Panc1 (cell line): ENCODE results near the gene LIMA1. TPM values are rescaled to one million over a fixed set of nuclear protein-coding genes. Genes with fewer than 3 reads are reported as not detected.

Experiments
- ATAC-seq: fragments of 200-7000 bp; cut with Tn5 transposase; 2 replicates; pipeline ENCODE4 v1.9.1; 2020; ENCODE audit warnings: mild to moderate bottlenecking, moderate library complexity
- BruUV-seq: library from RNA; stranded (reverse); fragments of 400-500 nt; replicated peaks from 2 replicates; lab custom pipeline; 2021; lab: Mats Ljungman, UMichigan
- CTCF ChIA-PET: fragments of 300-600 bp; sonication (Branson Sonifier 250); formaldehyde crosslinking; loops from one replicate; lab custom pipeline; 2022; ENCODE audit warnings: antibody characterized with exemption; lab: Charles Lee
- POLR2A ChIA-PET: fragments of 300-600 bp; sonication (Branson Sonifier 250); formaldehyde crosslinking; loops from one replicate; lab custom pipeline; 2022; ENCODE audit warnings: antibody characterized with exemption; lab: Charles Lee
- DNase-seq: peaks from one replicate; pipeline ENCODE4 v3.0.0-alpha.2; 2010; ENCODE audit warnings: low read depth, low spot score
- H3K27ac ChIP-seq: 2 replicates; pipeline ENCODE4 v1.5.1; 2011; ENCODE audit warnings: mild to moderate bottlenecking, low read length, inconsistent platforms
- H3K27me3 ChIP-seq: fragments of 200-500 bp; sonication (Bioruptor generic); 2 replicates; pipeline ENCODE4 v1.6.0; 2014; ENCODE audit warnings: low read length, inconsistent platforms; ENCODE audit not compliant: control insufficient read depth, insufficient read depth
- H3K36me3 ChIP-seq: fragments of 200-500 bp; sonication (Bioruptor generic); 2 replicates; pipeline ENCODE4 v1.5.1; 2014; ENCODE audit warnings: inconsistent platforms, mild to moderate bottlenecking, low read length, moderate library complexity; ENCODE audit not compliant: control insufficient read depth, insufficient read depth
- H3K4me1 ChIP-seq: 2 replicates; pipeline ENCODE4 v1.5.1; 2011; ENCODE audit warnings: inconsistent platforms, mild to moderate bottlenecking, low read length, moderate library complexity; ENCODE audit not compliant: control insufficient read depth, insufficient read depth
- H3K4me3 ChIP-seq, 2 experiments: 2 replicates each; pipeline ENCODE4 v1.5.1; 2011 to 2012; ENCODE audit warnings: low read depth in 2 of 2, low read length in 2 of 2, mild to moderate bottlenecking in 2 of 2, inconsistent platforms in 1 of 2, moderate library complexity in 1 of 2
- H3K9me3 ChIP-seq: fragments of 200-500 bp; sonication (Bioruptor generic); 2 replicates; pipeline ENCODE4 v1.5.1; 2014; ENCODE audit warnings: low read depth, mild to moderate bottlenecking, inconsistent platforms, low read length, moderate library complexity; ENCODE audit not compliant: control insufficient read depth, insufficient read depth
- POLR2AphosphoS5 ChIP-seq: IDR thresholded peaks from 2 replicates; pipeline ENCODE4 v1.6.1; 2012; ENCODE audit warnings: mild to moderate bottlenecking, low read depth, low read length, moderate library complexity
- SIN3A ChIP-seq: IDR thresholded peaks from 2 replicates; pipeline ENCODE4 v1.6.1; 2012; ENCODE audit warnings: low read depth, mild to moderate bottlenecking, low read length, moderate library complexity, borderline replicate concordance; ENCODE audit not compliant: insufficient read depth
- TCF7L2 ChIP-seq: IDR thresholded peaks from 2 replicates; pipeline ENCODE4 v1.6.1; 2011; ENCODE audit warnings: mild to moderate bottlenecking, low read depth, low read length, inconsistent platforms
- in situ Hi-C: cut with HindIII; loops from 2 replicates; pipeline ENCODE4 v1.10.0; 2016; ENCODE audit warnings: low sequenced_read_pairs, low pct_unique_long_range_greater_than_20kb
- intact Hi-C: fragments of 100-400 bp; cut with micrococcal nuclease; formaldehyde crosslinking; loops from one replicate; pipeline ENCODE4 v1.10.0; 2022; ENCODE audit not compliant: unreplicated experiment
- total RNA-seq: library from RNA; stranded (reverse); gene quantifications from one replicate; pipeline ENCODE4 v1.2.1, GENCODE V29; 2021; ENCODE audit not compliant: unreplicated experiment
- TF ChIP-seq, protein P1 (sequence below), 2 experiments: IDR thresholded peaks; 2 replicates each; pipeline ENCODE4 v1.6.1; 2011 to 2012; ENCODE audit warnings: low read depth in 2 of 2, control low read depth in 1 of 2, low read length in 1 of 2, mild to moderate bottlenecking in 1 of 2, moderate library complexity in 1 of 2; ENCODE audit not compliant: insufficient read depth in 1 of 2
- TF ChIP-seq, protein P2 (sequence below): fragments of 450-650 bp; IDR thresholded peaks from 2 replicates; pipeline ENCODE4 v1.5.1; 2017; ENCODE audit warnings: mild to moderate bottlenecking

The LIMA1 gene
- total RNA-seq, 1 experiment from 2014 or later: 155 TPM

- no TSS peak for BruUV-seq
- peaks cover 10% of the 10 kb centered on the region for H3K36me3 ChIP-seq
- no peaks in the 10 kb centered on the region for H3K4me1 ChIP-seq
- CTCF ChIA-PET: interaction anchor here (0.6 kb wide), 2 partner anchors 22 to 100 kb away, joined by 3 read pairs; no protein-coding TSS in a partner anchor
- in situ Hi-C loops: no loop called here
- no peaks in the 10 kb centered on the region for H3K9me3 ChIP-seq
- intact Hi-C loops: no loop called here
- TF ChIP-seq POLR2AphosphoS5 (no peak; the same call in 1 of the 2 replicates), SIN3A (no peak), TCF7L2 (no peak)
- TF ChIP-seq, protein P1, sequence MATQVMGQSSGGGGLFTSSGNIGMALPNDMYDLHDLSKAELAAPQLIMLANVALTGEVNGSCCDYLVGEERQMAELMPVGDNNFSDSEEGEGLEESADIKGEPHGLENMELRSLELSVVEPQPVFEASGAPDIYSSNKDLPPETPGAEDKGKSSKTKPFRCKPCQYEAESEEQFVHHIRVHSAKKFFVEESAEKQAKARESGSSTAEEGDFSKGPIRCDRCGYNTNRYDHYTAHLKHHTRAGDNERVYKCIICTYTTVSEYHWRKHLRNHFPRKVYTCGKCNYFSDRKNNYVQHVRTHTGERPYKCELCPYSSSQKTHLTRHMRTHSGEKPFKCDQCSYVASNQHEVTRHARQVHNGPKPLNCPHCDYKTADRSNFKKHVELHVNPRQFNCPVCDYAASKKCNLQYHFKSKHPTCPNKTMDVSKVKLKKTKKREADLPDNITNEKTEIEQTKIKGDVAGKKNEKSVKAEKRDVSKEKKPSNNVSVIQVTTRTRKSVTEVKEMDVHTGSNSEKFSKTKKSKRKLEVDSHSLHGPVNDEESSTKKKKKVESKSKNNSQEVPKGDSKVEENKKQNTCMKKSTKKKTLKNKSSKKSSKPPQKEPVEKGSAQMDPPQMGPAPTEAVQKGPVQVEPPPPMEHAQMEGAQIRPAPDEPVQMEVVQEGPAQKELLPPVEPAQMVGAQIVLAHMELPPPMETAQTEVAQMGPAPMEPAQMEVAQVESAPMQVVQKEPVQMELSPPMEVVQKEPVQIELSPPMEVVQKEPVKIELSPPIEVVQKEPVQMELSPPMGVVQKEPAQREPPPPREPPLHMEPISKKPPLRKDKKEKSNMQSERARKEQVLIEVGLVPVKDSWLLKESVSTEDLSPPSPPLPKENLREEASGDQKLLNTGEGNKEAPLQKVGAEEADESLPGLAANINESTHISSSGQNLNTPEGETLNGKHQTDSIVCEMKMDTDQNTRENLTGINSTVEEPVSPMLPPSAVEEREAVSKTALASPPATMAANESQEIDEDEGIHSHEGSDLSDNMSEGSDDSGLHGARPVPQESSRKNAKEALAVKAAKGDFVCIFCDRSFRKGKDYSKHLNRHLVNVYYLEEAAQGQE (IDR thresholded peaks at IDR 0.05; ENCODE audit: insufficient read depth in 1 of 2, low read depth in 2 of 2, low read length in 1 of 2): no peak
- TF ChIP-seq, protein P2, sequence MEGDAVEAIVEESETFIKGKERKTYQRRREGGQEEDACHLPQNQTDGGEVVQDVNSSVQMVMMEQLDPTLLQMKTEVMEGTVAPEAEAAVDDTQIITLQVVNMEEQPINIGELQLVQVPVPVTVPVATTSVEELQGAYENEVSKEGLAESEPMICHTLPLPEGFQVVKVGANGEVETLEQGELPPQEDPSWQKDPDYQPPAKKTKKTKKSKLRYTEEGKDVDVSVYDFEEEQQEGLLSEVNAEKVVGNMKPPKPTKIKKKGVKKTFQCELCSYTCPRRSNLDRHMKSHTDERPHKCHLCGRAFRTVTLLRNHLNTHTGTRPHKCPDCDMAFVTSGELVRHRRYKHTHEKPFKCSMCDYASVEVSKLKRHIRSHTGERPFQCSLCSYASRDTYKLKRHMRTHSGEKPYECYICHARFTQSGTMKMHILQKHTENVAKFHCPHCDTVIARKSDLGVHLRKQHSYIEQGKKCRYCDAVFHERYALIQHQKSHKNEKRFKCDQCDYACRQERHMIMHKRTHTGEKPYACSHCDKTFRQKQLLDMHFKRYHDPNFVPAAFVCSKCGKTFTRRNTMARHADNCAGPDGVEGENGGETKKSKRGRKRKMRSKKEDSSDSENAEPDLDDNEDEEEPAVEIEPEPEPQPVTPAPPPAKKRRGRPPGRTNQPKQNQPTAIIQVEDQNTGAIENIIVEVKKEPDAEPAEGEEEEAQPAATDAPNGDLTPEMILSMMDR: no peak
- H3K4me3 ChIP-seq: no peak overlapping the region
- POLR2A ChIA-PET: no interaction called here
- no peak overlapping the region for H3K27ac ChIP-seq
- ATAC-seq (no peak), DNase-seq (no peak)
- H3K27me3 ChIP-seq: no peaks in the 10 kb centered on the region
Measured at GRCh38 chr12:50132505-50133135, 150.7 kb downstream of the LIMA1 start.

DNA sequence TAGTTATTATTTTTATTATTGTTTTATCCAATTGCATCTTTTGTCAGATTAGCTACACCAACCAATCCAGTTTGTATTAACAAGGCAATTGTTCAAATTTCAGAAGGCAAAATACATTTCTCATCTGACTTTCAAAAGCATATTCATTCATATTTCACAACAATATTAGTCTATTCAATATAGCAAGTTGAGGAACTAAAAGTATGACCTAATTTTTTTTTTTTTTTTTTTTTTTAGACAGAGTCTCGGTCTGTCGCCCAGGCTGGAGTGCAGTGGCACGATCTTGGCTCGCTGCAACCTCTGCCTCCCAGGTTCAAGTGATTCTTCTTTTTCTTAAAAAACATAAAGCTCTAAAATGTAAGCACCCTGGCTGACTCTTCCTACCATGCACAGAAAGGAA lies 154.0 kb downstream of the LIMA1 start:
- intact Hi-C loops: no loop called here
- H3K4me3 ChIP-seq: no peak overlapping the region
- ChIA-PET CTCF (no interaction called here), POLR2A (no interaction called here)
- ATAC-seq (no peak), DNase-seq (no peak)
- no peak overlapping the region for H3K27ac ChIP-seq
- H3K36me3 ChIP-seq: peaks cover 4% of the 10 kb centered on the region
- in situ Hi-C loops: no loop called here
- H3K27me3 ChIP-seq: no peaks in the 10 kb centered on the region
- H3K9me3 ChIP-seq: no peaks in the 10 kb centered on the region
- BruUV-seq: no TSS peak
- H3K4me1 ChIP-seq: no peaks in the 10 kb centered on the region
- TF ChIP-seq TCF7L2 (no peak), SIN3A (no peak), POLR2AphosphoS5 (no peak)
- TF ChIP-seq, protein P1 (IDR thresholded peaks at IDR 0.05; ENCODE audit: insufficient read depth in 1 of 2, low read depth in 2 of 2, low read length in 1 of 2): no peak
- TF ChIP-seq, protein P2: no peak
